Activated naive CD8-positive, alpha-beta T cell (primary cell): ENCODE measurements around the gene SASH1.

ENCODE experiments used
- H3K27ac Mint-ChIP-seq: one replicate; pipeline ENCODE4 v1.8.0; 2021; ENCODE audit warnings: mixed read lengths
- H3K27me3 Mint-ChIP-seq: one replicate; pipeline ENCODE4 v1.8.0; 2021; ENCODE audit warnings: mixed read lengths
- H3K36me3 Mint-ChIP-seq: one replicate; pipeline ENCODE4 v1.8.0; 2021; ENCODE audit warnings: mixed read lengths
- H3K4me1 Mint-ChIP-seq: one replicate; pipeline ENCODE4 v1.8.0; 2021; ENCODE audit warnings: low read depth, mixed read lengths
- H3K4me3 Mint-ChIP-seq: one replicate; pipeline ENCODE4 v1.8.0; 2021; ENCODE audit warnings: mild to moderate bottlenecking, mixed read lengths
- H3K9me3 Mint-ChIP-seq: one replicate; pipeline ENCODE4 v1.8.0; 2021; ENCODE audit warnings: low read depth, mixed read lengths

SASH1 gene

DNA sequence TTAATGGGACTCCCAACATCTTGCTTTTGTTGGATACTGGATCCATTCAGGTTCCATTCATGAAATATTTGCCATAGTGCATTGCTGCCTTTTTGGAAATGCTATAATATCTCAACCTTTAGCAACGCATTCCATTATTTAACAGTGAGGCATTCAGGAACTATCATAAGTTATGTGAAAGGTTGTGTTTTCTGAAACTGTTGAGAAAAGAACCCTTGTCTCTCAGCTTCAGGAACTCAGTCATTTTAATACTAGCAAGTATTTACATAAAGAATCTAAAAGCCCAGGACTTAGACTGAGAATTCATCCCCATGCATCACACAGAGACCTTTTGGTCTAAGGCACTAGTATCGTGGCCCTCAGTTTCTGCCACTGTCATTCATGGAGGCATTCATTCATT lies 24.9 kb upstream of the SASH1 start:
- Mint-ChIP-seq H3K4me1 (no peaks in the 10 kb centered on the region), H3K4me3 (no peak overlapping the region), H3K27me3 (peaks cover 3% of the 10 kb centered on the region), H3K36me3 (no peaks in the 10 kb centered on the region), H3K27ac (no peak overlapping the region), H3K9me3 (no peaks in the 10 kb centered on the region)

GRCh38 chr6:148322704-148323103 lies 19.9 kb upstream of the SASH1 start:
- Mint-ChIP-seq H3K36me3 (no peaks in the 10 kb centered on the region), H3K9me3 (no peaks in the 10 kb centered on the region), H3K27ac (no peak overlapping the region), H3K4me1 (no peaks in the 10 kb centered on the region), H3K4me3 (no peak overlapping the region), H3K27me3 (peaks cover 9% of the 10 kb centered on the region)

GRCh38 chr6:148323344-148323743 lies 19.3 kb upstream of the SASH1 start:
- H3K9me3 Mint-ChIP-seq, result no peaks in the 10 kb centered on the region
- H3K4me3 Mint-ChIP-seq, result no peak overlapping the region
- H3K36me3 Mint-ChIP-seq, result no peaks in the 10 kb centered on the region
- H3K4me1 Mint-ChIP-seq, result no peaks in the 10 kb centered on the region
- H3K27me3 Mint-ChIP-seq, result peaks cover 9% of the 10 kb centered on the region
- no peak overlapping the region for H3K27ac Mint-ChIP-seq

DNA sequence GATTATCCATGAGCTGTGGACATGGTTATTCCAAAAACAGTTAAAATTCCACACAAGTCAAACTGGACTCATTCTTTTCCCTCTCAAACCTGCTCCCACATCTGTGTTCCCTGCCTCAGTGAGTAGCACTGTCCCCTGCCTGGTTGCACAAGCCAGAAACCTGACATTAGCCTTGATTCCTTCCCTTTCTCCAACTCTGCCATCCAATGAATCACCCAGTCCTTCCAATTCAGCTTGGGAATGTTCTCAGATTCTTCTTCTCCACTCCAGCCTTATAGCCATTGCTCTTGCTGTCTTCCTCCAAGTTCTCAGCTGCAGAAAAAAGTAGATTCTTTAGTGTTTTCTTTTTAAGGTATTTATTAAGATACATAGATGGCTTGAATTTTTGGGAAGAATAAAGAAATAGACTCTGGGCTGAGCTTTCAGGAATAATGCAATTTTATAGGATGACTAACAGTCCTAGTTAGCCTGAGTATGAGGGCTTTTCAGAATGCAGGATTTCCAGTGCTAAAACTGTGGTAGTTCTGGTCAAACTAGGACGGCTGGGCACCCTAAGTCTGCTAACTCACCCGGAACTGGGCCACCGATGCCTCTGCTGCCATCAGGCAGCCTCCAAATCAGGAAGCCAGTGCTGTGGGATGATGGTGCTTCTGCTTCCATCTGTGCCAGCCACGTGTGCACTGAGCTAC lies 18.2 kb upstream of the SASH1 start:
- Mint-ChIP-seq H3K4me1 (no peaks in the 10 kb centered on the region), H3K36me3 (no peaks in the 10 kb centered on the region), H3K4me3 (no peak overlapping the region), H3K9me3 (no peaks in the 10 kb centered on the region), H3K27me3 (peaks cover 9% of the 10 kb centered on the region), H3K27ac (no peak overlapping the region)

- Mint-ChIP-seq H3K27me3 (peaks cover 8% of the 10 kb centered on the region), H3K4me3 (no peak overlapping the region), H3K4me1 (no peaks in the 10 kb centered on the region), H3K9me3 (no peaks in the 10 kb centered on the region), H3K27ac (no peak overlapping the region), H3K36me3 (no peaks in the 10 kb centered on the region)
Observed at GRCh38 chr6:148325316-148326068, 17.1 kb upstream of the SASH1 start.

- H3K36me3 Mint-ChIP-seq, result no peaks in the 10 kb centered on the region
- peaks cover 14% of the 10 kb centered on the region for H3K27me3 Mint-ChIP-seq
- H3K27ac Mint-ChIP-seq, result no peak overlapping the region
- H3K9me3 Mint-ChIP-seq, result no peaks in the 10 kb centered on the region
- no peak overlapping the region for H3K4me3 Mint-ChIP-seq
- no peaks in the 10 kb centered on the region for H3K4me1 Mint-ChIP-seq
Observed at GRCh38 chr6:148328876-148329555, 13.6 kb upstream of the SASH1 start.

DNA sequence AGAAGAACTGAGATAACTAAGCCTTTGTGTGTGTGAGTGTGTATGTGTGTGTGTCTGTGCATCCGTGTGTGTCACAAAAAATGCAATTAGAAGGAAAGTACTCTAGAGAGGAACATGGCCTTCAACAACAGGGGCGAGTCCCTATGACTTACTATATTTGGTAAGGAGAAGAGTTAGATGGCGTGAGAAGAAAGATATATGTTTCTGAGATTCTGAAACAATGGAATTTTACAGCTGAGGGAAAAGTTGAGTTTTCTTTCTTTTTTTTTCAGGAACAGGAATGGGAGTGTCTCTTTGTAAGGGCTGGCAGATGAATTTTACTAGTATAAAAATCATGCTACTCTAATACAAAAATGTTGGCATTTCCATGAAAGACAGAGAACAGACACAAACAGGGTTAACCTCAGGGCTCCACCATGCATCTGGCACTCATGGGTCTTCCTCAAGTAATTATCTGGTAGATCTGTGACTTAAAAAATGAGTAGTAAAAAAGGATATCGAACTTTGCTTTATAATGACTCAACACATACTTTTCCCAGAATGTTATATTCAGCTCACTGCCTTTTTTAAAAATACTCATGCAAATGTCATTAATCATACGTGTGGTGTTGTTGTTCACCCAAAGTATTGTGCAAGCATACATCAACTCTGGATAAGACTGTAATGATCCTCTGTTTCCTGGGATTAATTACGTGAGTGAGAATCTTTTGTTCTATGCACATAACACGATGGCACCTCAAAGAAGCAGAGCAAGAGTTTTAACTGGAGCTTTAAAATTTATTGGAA lies 12.8 kb upstream of the SASH1 start:
- H3K4me3 Mint-ChIP-seq, result no peak overlapping the region
- no peaks in the 10 kb centered on the region for H3K4me1 Mint-ChIP-seq
- no peaks in the 10 kb centered on the region for H3K36me3 Mint-ChIP-seq
- no peaks in the 10 kb centered on the region for H3K9me3 Mint-ChIP-seq
- peaks cover 12% of the 10 kb centered on the region for H3K27me3 Mint-ChIP-seq
- H3K27ac Mint-ChIP-seq, result no peak overlapping the region

DNA sequence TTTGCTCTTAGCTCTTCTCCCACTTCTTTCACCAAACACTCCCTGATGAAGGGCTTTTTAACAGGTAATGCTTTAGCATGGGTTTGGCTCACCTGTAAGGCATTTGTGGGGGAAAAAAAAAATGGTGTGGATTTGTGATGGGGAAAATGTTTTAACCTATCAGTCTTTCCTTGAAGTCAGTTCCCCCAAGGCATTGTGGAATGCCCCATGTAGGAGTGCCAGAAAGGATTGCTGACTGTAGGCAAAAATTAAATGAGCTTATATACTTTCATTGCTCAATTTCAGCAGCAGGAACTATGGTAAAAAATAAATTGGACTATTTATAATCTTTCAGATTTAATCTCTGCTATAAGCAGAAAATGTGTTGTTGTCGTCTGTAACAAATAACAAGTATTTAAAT lies 10.6 kb upstream of the SASH1 start:
- no peak overlapping the region for H3K27ac Mint-ChIP-seq
- no peak overlapping the region for H3K4me3 Mint-ChIP-seq
- no peaks in the 10 kb centered on the region for H3K36me3 Mint-ChIP-seq
- no peaks in the 10 kb centered on the region for H3K9me3 Mint-ChIP-seq
- H3K4me1 Mint-ChIP-seq, result no peaks in the 10 kb centered on the region
- H3K27me3 Mint-ChIP-seq, result peaks cover 8% of the 10 kb centered on the region

- Mint-ChIP-seq H3K27me3 (peaks cover 7% of the 10 kb centered on the region), H3K36me3 (no peaks in the 10 kb centered on the region), H3K4me1 (peaks cover under 1% of the 10 kb centered on the region), H3K9me3 (no peaks in the 10 kb centered on the region), H3K27ac (no peak overlapping the region), H3K4me3 (no peak overlapping the region)
Observed at GRCh38 chr6:148336901-148337300, 5.7 kb upstream of the SASH1 start.

DNA sequence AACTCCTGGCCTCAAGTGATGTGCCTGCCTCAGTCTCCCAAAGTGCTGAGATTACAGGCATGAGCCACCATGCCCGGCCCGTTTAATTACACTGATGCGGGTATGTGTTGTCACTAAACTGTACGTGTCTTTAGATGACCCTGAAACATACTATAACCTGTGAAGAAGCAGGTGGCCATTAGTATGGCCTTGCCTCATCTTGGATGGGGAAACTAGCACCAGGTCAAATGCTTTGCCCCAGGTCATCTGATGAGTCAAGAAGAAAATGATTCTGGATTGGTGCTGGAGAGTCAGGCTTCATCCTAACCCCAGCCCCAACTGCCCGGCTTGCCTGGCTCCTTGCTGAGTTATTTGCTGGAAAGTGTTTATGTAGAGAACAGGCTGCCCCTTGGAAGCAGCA lies 2.9 kb upstream of the SASH1 start:
- Mint-ChIP-seq H3K9me3 (no peaks in the 10 kb centered on the region), H3K36me3 (no peaks in the 10 kb centered on the region), H3K27ac (no peak overlapping the region), H3K4me3 (no peak overlapping the region), H3K27me3 (peaks cover 19% of the 10 kb centered on the region), H3K4me1 (peaks cover 12% of the 10 kb centered on the region)

GRCh38 chr6:148340586-148341297 lies 1.9 kb upstream of the SASH1 start:
- H3K4me1 Mint-ChIP-seq, result peaks cover 12% of the 10 kb centered on the region
- H3K36me3 Mint-ChIP-seq, result no peaks in the 10 kb centered on the region
- H3K9me3 Mint-ChIP-seq, result no peaks in the 10 kb centered on the region
- peaks cover 27% of the 10 kb centered on the region for H3K27me3 Mint-ChIP-seq
- no peak overlapping the region for H3K4me3 Mint-ChIP-seq
- H3K27ac Mint-ChIP-seq, result no peak overlapping the region

DNA sequence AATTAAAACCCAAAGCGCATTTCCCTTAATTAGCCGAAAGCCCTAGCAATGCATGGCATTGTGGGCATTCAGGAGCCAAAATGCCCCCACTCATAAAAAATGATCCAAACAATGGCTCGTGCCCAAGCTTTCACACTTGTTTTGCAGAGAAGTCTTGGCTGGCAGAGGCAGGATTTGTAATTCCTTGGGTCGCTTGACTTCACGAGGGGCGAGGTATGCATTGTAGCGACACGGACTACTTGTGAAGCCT lies 613 bp upstream of the SASH1 start:
- Mint-ChIP-seq H3K27me3 (peaks cover 33% of the 10 kb centered on the region), H3K27ac (no peak overlapping the region)

GRCh38 chr6:148343047-148343782 lies 577 bp downstream of the SASH1 start:
- H3K27ac Mint-ChIP-seq, result no peak overlapping the region
- peak overlapping the region; percentile 60 for H3K4me3 Mint-ChIP-seq
- H3K27me3 Mint-ChIP-seq, result peaks cover 36% of the 10 kb centered on the region
- peaks cover 12% of the 10 kb centered on the region for H3K4me1 Mint-ChIP-seq
- H3K9me3 Mint-ChIP-seq, result no peaks in the 10 kb centered on the region
- H3K36me3 Mint-ChIP-seq, result no peaks in the 10 kb centered on the region

More for the DNA sequence above, 613 bp upstream of the SASH1 start:
- peak overlapping the region; percentile 76 for H3K4me3 Mint-ChIP-seq
- no peaks in the 10 kb centered on the region for H3K36me3 Mint-ChIP-seq
- H3K4me1 Mint-ChIP-seq, result peaks cover 12% of the 10 kb centered on the region
- no peaks in the 10 kb centered on the region for H3K9me3 Mint-ChIP-seq

DNA sequence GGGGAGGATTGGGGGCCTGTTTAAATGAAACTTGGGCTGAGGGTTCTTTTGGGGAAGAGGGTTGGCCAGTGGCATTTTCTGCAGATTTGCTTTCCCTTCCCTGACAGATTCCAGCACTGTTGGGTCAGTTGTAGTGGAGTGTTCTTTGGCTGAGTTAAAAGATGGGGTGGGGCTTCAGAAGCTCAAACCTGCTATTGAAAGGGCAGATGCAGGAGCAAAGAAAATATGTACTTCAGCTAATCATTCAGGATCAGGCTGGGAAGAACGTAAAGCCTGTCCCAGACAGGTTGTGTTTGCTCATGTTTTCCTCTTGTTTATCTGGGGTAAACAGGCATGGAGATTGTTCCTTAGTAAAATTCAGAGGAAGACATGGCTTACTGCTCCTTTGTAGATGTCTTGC lies 2.5 kb downstream of the SASH1 start:
- H3K4me1 Mint-ChIP-seq, result peaks cover 12% of the 10 kb centered on the region
- no peaks in the 10 kb centered on the region for H3K9me3 Mint-ChIP-seq
- H3K36me3 Mint-ChIP-seq, result no peaks in the 10 kb centered on the region
- H3K4me3 Mint-ChIP-seq, result no peak overlapping the region
- H3K27me3 Mint-ChIP-seq, result peaks cover 35% of the 10 kb centered on the region
- H3K27ac Mint-ChIP-seq, result no peak overlapping the region
